DOHH2 (cell line): ENCODE measurements around the gene CFAP73.

Experiments
- CTCF ChIP-seq: fragments of 200-600 bp; sonication (generic); IDR thresholded peaks from one replicate; pipeline ENCODE4 v1.5.1; 2014; ENCODE audit warnings: antibody characterized with exemption, mild to moderate bottlenecking, low read depth, low read length; ENCODE audit not compliant: poor library complexity, severe bottlenecking
- EZH2phosphoT487 ChIP-seq: fragments of 200-600 bp; sonication (generic); IDR thresholded peaks from 2 replicates; pipeline ENCODE4 v1.6.1; 2017; ENCODE audit warnings: borderline replicate concordance, mild to moderate bottlenecking, antibody characterized with exemption, low read length, moderate library complexity, mixed read lengths

- no peak for TF ChIP-seq CTCF
- no peak for TF ChIP-seq EZH2phosphoT487
Observed at GRCh38 chr12:113109360-113109759, 40.2 kb upstream of the CFAP73 start.
